ENCODE data around the gene CRHR2.

CRHR2 gene

DNA sequence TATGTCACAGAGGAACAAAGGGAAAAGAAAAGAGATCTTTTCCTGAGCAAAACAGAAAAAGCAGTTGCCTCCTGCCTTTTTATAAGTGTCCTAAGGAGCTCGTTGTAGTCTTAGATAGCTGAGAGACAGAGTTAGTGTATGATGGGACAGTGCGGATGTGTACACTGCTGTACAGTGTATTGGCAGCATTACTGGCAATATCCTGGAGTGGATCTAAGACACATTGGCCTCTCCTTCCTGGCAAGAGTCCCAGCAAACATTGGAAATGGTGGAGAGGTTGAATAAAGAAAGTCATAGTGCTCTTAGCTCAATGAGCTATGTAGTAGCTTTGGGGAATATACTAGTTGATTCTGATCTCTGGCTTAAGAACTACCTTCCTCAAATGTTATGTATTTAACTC is 64.9 kb downstream of the CRHR2 start:
- H3K9ac ChIP-seq (ENCODE audit: low read length) = no peak overlapping the region
- no peak overlapping the region for H2BK12ac ChIP-seq (ENCODE audit: low read length)
- no peak overlapping the region for H3K4ac ChIP-seq (ENCODE audit: low read depth, low read length)
- H3K23ac ChIP-seq (ENCODE audit: low read length) = no peak overlapping the region
- no peak overlapping the region for H2AK5ac ChIP-seq (ENCODE audit: low read length)
- WGBS (ENCODE audit: extremely low coverage, insufficient coverage, insufficient read length) = no CpG with 5 or more reads among the region's 2 CpGs
- H3K4me2 ChIP-seq (ENCODE audit: low read length) = no peak overlapping the region
- H3K27me3 ChIP-seq (ENCODE audit: insufficient read depth, low read length) = no peaks in the 10 kb centered on the region
- H3K4me3 ChIP-seq (ENCODE audit: low read depth, low read length) = no peak overlapping the region
- peaks cover 2% of the 10 kb centered on the region in 2 experiments for H3K4me1 ChIP-seq (ENCODE audit: control insufficient read depth in 1 of 2, insufficient read depth in 2 of 2, low read length in 2 of 2)
- no peak overlapping the region for H2BK120ac ChIP-seq (ENCODE audit: insufficient read depth, low read length, poor library complexity)
- no peak overlapping the region for H2BK5ac ChIP-seq (ENCODE audit: low read depth, low read length, poor library complexity)
- H4K91ac ChIP-seq (ENCODE audit: low read depth, low read length) = no peak overlapping the region
- no peak overlapping the region for H2AFZ ChIP-seq (ENCODE audit: insufficient read depth, low read length, poor library complexity)
- no peak for DNase-seq
- no peak overlapping the region for H3K18ac ChIP-seq (ENCODE audit: low read length)
- H3K14ac ChIP-seq (ENCODE audit: low read length) = no peak overlapping the region
- peaks cover 14 to 36% of the 10 kb centered on the region in 2 experiments for H3K36me3 ChIP-seq (ENCODE audit: control insufficient read depth in 1 of 2, insufficient read depth in 2 of 2, low read length in 2 of 2)
- H3K79me1 ChIP-seq (ENCODE audit: low read length) = no peaks in the 10 kb centered on the region
- H4K12ac ChIP-seq (ENCODE audit: low read depth, low read length) = no peak overlapping the region
- no peak overlapping the region for H4K8ac ChIP-seq (ENCODE audit: low read depth, low read length)
- no peaks in the 10 kb centered on the region for H3K9me3 ChIP-seq (ENCODE audit: insufficient read depth, low read depth, low read length)
- H3K79me2 ChIP-seq (ENCODE audit: control insufficient read depth, insufficient read depth, low read length, poor library complexity) = no peaks in the 10 kb centered on the region
- no peak overlapping the region for H3K27ac ChIP-seq (ENCODE audit: low read depth, low read length)

DNA sequence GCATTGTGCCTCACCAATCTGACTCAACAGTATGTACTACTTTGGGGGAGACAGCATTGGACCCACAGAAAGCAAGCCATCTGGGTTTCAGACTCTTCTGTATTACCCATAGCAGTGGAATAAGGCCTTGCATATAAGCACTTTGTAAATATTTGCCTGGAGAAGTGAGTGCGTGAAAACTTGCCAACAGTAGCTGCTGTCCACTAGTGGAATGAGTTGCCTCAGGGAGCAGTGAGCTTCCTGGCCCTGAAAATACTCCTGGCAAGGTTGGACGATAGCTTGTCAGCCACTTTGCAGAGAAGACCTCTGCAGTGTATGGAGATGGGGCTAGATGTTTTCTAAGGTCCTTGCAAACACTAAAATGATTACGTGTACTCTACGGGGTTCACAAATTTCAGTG is 65.9 kb downstream of the CRHR2 start:
- H3K9ac ChIP-seq (ENCODE audit: low read length) = no peak overlapping the region
- H3K18ac ChIP-seq (ENCODE audit: low read length) = no peak overlapping the region
- no peak overlapping the region for H2AFZ ChIP-seq (ENCODE audit: insufficient read depth, low read length, poor library complexity)
- WGBS (ENCODE audit: extremely low coverage, insufficient coverage, insufficient read length) = no CpG with 5 or more reads among the region's 4 CpGs
- peaks cover 2% of the 10 kb centered on the region in 2 experiments for H3K4me1 ChIP-seq (ENCODE audit: control insufficient read depth in 1 of 2, insufficient read depth in 2 of 2, low read length in 2 of 2)
- H3K4me2 ChIP-seq (ENCODE audit: low read length) = no peak overlapping the region
- H3K36me3 ChIP-seq (ENCODE audit: control insufficient read depth in 1 of 2, insufficient read depth in 2 of 2, low read length in 2 of 2) = peaks cover 14 to 36% of the 10 kb centered on the region in 2 experiments
- no peak overlapping the region for H2BK5ac ChIP-seq (ENCODE audit: low read depth, low read length, poor library complexity)
- no peak for DNase-seq
- H2BK120ac ChIP-seq (ENCODE audit: insufficient read depth, low read length, poor library complexity) = no peak overlapping the region
- no peaks in the 10 kb centered on the region for H3K9me3 ChIP-seq (ENCODE audit: insufficient read depth, low read depth, low read length)
- no peak overlapping the region for H3K14ac ChIP-seq (ENCODE audit: low read length)
- H3K79me2 ChIP-seq (ENCODE audit: control insufficient read depth, insufficient read depth, low read length, poor library complexity) = no peaks in the 10 kb centered on the region
- H3K4ac ChIP-seq (ENCODE audit: low read depth, low read length) = no peak overlapping the region
- H3K27ac ChIP-seq (ENCODE audit: low read depth, low read length) = no peak overlapping the region
- H3K23ac ChIP-seq (ENCODE audit: low read length) = no peak overlapping the region
- no peak overlapping the region for H4K8ac ChIP-seq (ENCODE audit: low read depth, low read length)
- H3K79me1 ChIP-seq (ENCODE audit: low read length) = no peaks in the 10 kb centered on the region
- no peak overlapping the region for H2BK12ac ChIP-seq (ENCODE audit: low read length)
- H3K27me3 ChIP-seq (ENCODE audit: insufficient read depth, low read length) = no peaks in the 10 kb centered on the region
- H4K12ac ChIP-seq (ENCODE audit: low read depth, low read length) = no peak overlapping the region
- H2AK5ac ChIP-seq (ENCODE audit: low read length) = no peak overlapping the region
- no peak overlapping the region for H3K4me3 ChIP-seq (ENCODE audit: low read depth, low read length)
- H4K91ac ChIP-seq (ENCODE audit: low read depth, low read length) = no peak overlapping the region

DNA sequence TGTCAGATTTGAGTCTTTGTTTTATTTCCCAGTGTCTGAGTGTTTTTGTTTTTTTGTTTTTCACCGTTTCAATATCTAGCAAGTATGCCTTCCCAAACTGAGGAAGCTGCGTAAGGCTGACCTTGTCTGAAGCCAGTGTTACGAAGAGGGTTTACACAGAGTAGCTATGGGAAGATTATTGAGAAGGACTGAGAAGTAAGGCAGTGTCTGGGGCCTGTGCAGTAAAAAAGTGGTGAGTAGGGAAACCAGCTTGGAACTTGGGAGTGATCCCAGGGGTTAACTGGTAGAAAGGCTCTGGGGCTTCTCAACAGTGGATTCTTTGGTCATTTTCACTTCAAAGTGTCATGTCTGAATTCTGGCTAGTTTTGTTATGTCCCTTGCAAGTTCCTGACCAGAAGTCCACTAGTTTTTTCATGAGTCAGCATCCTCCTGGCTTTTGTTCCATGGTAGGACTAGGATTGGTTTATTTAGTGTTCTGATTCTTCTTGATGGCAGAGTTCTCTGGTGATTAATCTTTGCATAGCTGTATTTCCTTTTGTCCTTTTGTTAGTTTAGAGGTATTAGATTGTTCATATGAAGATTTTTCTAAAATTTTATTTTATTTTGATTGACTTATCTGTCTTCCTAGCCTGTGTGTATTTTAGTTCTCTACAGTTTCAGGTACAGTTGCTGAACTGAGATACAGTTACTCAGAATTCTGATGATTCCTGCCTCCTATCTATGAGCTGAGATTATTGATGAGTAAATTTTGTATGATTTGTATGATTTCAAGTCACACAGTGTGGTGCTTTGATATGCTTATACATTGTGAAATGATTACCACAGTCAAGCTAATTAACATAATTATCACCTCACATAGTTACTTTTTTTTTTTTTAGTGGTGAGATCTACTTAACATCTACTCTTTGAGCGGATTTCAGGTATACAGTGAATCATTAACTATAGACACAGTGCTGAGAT is 68.6 kb downstream of the CRHR2 start:
- Histone ChIP-seq H3K36me3 (ENCODE audit: control insufficient read depth in 1 of 2, insufficient read depth in 2 of 2, low read length in 2 of 2) (peaks cover 8 to 28% of the 10 kb centered on the region in 2 experiments), H3K4me3 (ENCODE audit: low read depth, low read length) (no peak overlapping the region), H2BK5ac (ENCODE audit: low read depth, low read length, poor library complexity) (no peak overlapping the region), H2BK120ac (ENCODE audit: insufficient read depth, low read length, poor library complexity) (no peak overlapping the region), H3K14ac (ENCODE audit: low read length) (no peak overlapping the region), H3K27ac (ENCODE audit: low read depth, low read length) (no peak overlapping the region), H3K4me1 (ENCODE audit: control insufficient read depth in 1 of 2, insufficient read depth in 2 of 2, low read length in 2 of 2) (peaks cover 2% of the 10 kb centered on the region in 2 experiments), H3K9me3 (ENCODE audit: insufficient read depth, low read depth, low read length) (no peaks in the 10 kb centered on the region), H3K4me2 (ENCODE audit: low read length) (no peak overlapping the region), H3K27me3 (ENCODE audit: insufficient read depth, low read length) (no peaks in the 10 kb centered on the region), H3K9ac (ENCODE audit: low read length) (no peak overlapping the region), H2AK5ac (ENCODE audit: low read length) (no peak overlapping the region), H2AFZ (ENCODE audit: insufficient read depth, low read length, poor library complexity) (no peak overlapping the region), H3K23ac (ENCODE audit: low read length) (no peak overlapping the region), H3K79me2 (ENCODE audit: control insufficient read depth, insufficient read depth, low read length, poor library complexity) (no peaks in the 10 kb centered on the region), H3K4ac (ENCODE audit: low read depth, low read length) (no peak overlapping the region), H4K12ac (ENCODE audit: low read depth, low read length) (no peak overlapping the region), H4K91ac (ENCODE audit: low read depth, low read length) (no peak overlapping the region), H4K8ac (ENCODE audit: low read depth, low read length) (no peak overlapping the region), H2BK12ac (ENCODE audit: low read length) (no peak overlapping the region), H3K79me1 (ENCODE audit: low read length) (no peaks in the 10 kb centered on the region), H3K18ac (ENCODE audit: low read length) (no peak overlapping the region)
- no CpG with 5 or more reads among the region's 4 CpGs for WGBS (ENCODE audit: extremely low coverage, insufficient coverage, insufficient read length)
- DNase-seq = no peak

DNA sequence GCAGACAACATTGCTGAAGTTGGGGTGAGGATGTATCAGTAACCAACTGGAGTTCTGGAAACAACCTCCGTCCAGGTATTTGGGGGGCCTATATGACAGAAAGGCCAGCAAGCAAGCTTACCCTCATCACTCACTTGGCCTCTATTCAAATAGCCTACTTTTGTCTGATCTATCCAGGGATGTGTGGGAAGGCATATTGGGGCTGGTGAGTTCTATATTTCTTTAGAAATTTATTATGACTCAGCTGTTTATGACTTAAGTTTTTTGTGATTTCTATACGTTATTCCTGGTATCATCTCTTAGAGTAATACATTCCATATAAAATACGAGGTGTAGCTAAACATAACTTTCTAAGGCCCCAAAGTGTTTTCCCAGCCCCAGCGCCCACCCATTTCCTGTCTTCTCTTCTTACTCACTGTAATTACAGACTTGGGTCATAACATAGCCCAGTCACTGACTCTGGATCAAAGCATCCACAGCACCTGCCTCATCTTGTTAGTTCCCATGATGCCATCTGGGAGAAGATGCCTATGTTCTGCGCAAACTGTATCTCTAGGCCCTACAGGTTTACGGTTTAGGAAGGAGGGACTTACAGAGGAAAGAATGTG is 69.5 kb downstream of the CRHR2 start:
- Histone ChIP-seq H3K27me3 (ENCODE audit: insufficient read depth, low read length) (no peaks in the 10 kb centered on the region), H3K4me2 (ENCODE audit: low read length) (no peak overlapping the region), H3K79me1 (ENCODE audit: low read length) (no peaks in the 10 kb centered on the region), H4K91ac (ENCODE audit: low read depth, low read length) (no peak overlapping the region), H3K9ac (ENCODE audit: low read length) (no peak overlapping the region), H4K8ac (ENCODE audit: low read depth, low read length) (no peak overlapping the region), H3K4ac (ENCODE audit: low read depth, low read length) (no peak overlapping the region), H4K12ac (ENCODE audit: low read depth, low read length) (no peak overlapping the region), H3K23ac (ENCODE audit: low read length) (no peak overlapping the region), H2AK5ac (ENCODE audit: low read length) (no peak overlapping the region), H3K4me3 (ENCODE audit: low read depth, low read length) (no peak overlapping the region), H3K36me3 (ENCODE audit: control insufficient read depth in 1 of 2, insufficient read depth in 2 of 2, low read length in 2 of 2) (peaks cover 8 to 27% of the 10 kb centered on the region in 2 experiments), H3K18ac (ENCODE audit: low read length) (no peak overlapping the region), H2BK12ac (ENCODE audit: low read length) (no peak overlapping the region), H3K27ac (ENCODE audit: low read depth, low read length) (no peak overlapping the region), H2BK120ac (ENCODE audit: insufficient read depth, low read length, poor library complexity) (no peak overlapping the region), H3K9me3 (ENCODE audit: insufficient read depth, low read depth, low read length) (no peaks in the 10 kb centered on the region), H3K14ac (ENCODE audit: low read length) (no peak overlapping the region), H3K4me1 (ENCODE audit: control insufficient read depth in 1 of 2, insufficient read depth in 2 of 2, low read length in 2 of 2) (peaks cover 2% of the 10 kb centered on the region in 2 experiments), H2BK5ac (ENCODE audit: low read depth, low read length, poor library complexity) (no peak overlapping the region), H3K79me2 (ENCODE audit: control insufficient read depth, insufficient read depth, low read length, poor library complexity) (no peaks in the 10 kb centered on the region), H2AFZ (ENCODE audit: insufficient read depth, low read length, poor library complexity) (no peak overlapping the region)
- DNase-seq = no peak
- WGBS (ENCODE audit: extremely low coverage, insufficient coverage, insufficient read length) = no CpG with 5 or more reads among the region's 6 CpGs

Data from trophoblast cell (in vitro differentiated cells and primary cell).